ENCODE data around the gene TTC12. TPM values are rescaled to one million over a fixed set of nuclear protein-coding genes. Genes with fewer than 3 reads are reported as not detected.
"Not testable (repeated sequence)": the region's sequence is repeated elsewhere in the genome, so short reads cannot be mapped to it uniquely, and the experiment has no call there.

TTC12 gene
- polyA plus RNA-seq, 1 donor from 2014 or later = 4.2 TPM

GRCh38 chr11:113296447-113297205 lies 17.8 kb upstream of the TTC12 start:
- Histone ChIP-seq H2AFZ (ENCODE audit: low read depth, low read length) (no peak overlapping the region), H3K9me3 (ENCODE audit: low read length) (no peaks in the 10 kb centered on the region), H3K27me3 (ENCODE audit: insufficient read depth, low read depth, low read length) (no peaks in the 10 kb centered on the region), H3K9ac (ENCODE audit: low read length) (no peak overlapping the region), H3K9me2 (ENCODE audit: insufficient read depth, low read length) (no peaks in the 10 kb centered on the region), H3K36me3 (ENCODE audit: insufficient read depth, low read length) (no peaks in the 10 kb centered on the region), H3K79me2 (replicated peaks; ENCODE audit: insufficient read depth, low read length) (no peaks in the 10 kb centered on the region), H3K27ac (ENCODE audit: low read length) (no peak overlapping the region), H3K4me3 (ENCODE audit: low read length) (no peak overlapping the region), H3K4me2 (ENCODE audit: low read length) (no peak overlapping the region), H3F3A (ENCODE audit: insufficient read depth, low read length, poor library complexity, severe bottlenecking) (no peaks in the 10 kb centered on the region), H4K20me1 (ENCODE audit: insufficient read depth) (no peaks in the 10 kb centered on the region)
- no peak for TF ChIP-seq REST (IDR thresholded peaks at IDR 0.05; ENCODE audit: borderline replicate concordance)
- TF ChIP-seq EZH2 (IDR thresholded peaks at IDR 0.05; ENCODE audit: borderline replicate concordance, insufficient read depth, low read length, poor library complexity, severe bottlenecking) = no peak
- no peak for TF ChIP-seq TAF1 (IDR thresholded peaks at IDR 0.05; ENCODE audit: low read depth)
- TF ChIP-seq POLR2AphosphoS5 (IDR thresholded peaks at IDR 0.05) = no peak
- TF ChIP-seq RAD21 (conservative IDR thresholded peaks at IDR 0.05) = no peak
- TF ChIP-seq CTCF (IDR thresholded peaks at IDR 0.05; ENCODE audit: poor library complexity, severe bottlenecking) = no peak
- TF ChIP-seq EP300 (conservative IDR thresholded peaks at IDR 0.05; ENCODE audit: poor library complexity, severe bottlenecking) = no peak
- no peak for TF ChIP-seq MXI1 (conservative IDR thresholded peaks at IDR 0.05; ENCODE audit: poor library complexity, severe bottlenecking)
- TF ChIP-seq SMC3 (conservative IDR thresholded peaks at IDR 0.05; ENCODE audit: poor library complexity) = no peak

GRCh38 chr11:113298496-113298895 lies 15.9 kb upstream of the TTC12 start:
- H3K9me3 ChIP-seq (ENCODE audit: low read length); H3K4me3 ChIP-seq (ENCODE audit: low read length); H3K4me2 ChIP-seq (ENCODE audit: low read length); H3K27ac ChIP-seq (ENCODE audit: low read length); H4K20me1 ChIP-seq (ENCODE audit: insufficient read depth); H3K27me3 ChIP-seq (ENCODE audit: insufficient read depth, low read depth, low read length); H3K9ac ChIP-seq (ENCODE audit: low read length); H3F3A ChIP-seq (ENCODE audit: insufficient read depth, low read length, poor library complexity, severe bottlenecking); H3K79me2 ChIP-seq (replicated peaks; ENCODE audit: insufficient read depth, low read length); H3K9me2 ChIP-seq (ENCODE audit: insufficient read depth, low read length); H3K36me3 ChIP-seq (ENCODE audit: insufficient read depth, low read length); H2AFZ ChIP-seq (ENCODE audit: low read depth, low read length): not testable (repeated sequence)
